ENCODE results near the gene DNAJC30. TPM values are rescaled to one million over a fixed set of nuclear protein-coding genes. Genes with fewer than 3 reads are reported as not detected.
"Not testable (repeated sequence)": the region's sequence is repeated elsewhere in the genome, so short reads cannot be mapped to it uniquely, and the experiment has no call there.

Gene DNAJC30
- total RNA-seq, 4 donors from 2014 or later, result 4.5 to 7.5 (median 5.5) TPM

DNA sequence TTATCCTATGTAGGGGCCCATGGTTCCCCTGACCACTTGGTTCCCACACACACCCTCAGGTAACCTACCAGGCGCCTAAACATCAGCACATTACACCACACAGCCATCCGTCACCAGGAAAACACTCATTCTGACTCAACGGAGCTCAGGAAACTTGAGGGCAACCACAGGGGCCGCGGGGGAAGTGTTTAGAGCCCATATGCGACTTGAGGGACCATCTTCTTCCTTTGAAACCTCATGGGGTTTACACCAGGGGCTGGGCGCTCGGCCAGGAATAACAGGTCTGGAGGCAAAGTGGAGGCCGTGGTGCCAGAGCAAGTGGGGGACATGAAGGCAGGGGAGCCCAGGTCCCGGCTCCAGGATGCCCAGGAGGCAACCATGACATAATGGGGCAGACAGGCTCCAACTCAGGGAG lies 34.7 kb upstream of the DNAJC30 start:
- intact Hi-C loops (cut with DNase I), result loop anchor here (5.0 kb wide), 1 partner anchor 36 kb away; the partner anchor contains the start of genes BUD23 and DNAJC30
- Histone ChIP-seq H3K4me1 (peaks cover 32 to 65% (median 58%) of the 10 kb centered on the region in 4 donors), H3K4me3 (peak overlapping the region; percentile 76 to 90 (median 87)), H3K27ac (replicated peaks in 1 of 4) (peak overlapping the region; percentile 63 to 85 (median 76)), H3K9me3 (no peaks in the 10 kb centered on the region), H3K36me3 (peaks cover 0 to 4% (median 0%) of the 10 kb centered on the region in 4 donors), H3K27me3 (no peaks in the 10 kb centered on the region)
- 37% methylated on average over 10 of the region's 10 CpGs for WGBS
- DNase-seq (ENCODE audit: extremely low spot score), result no peak
- TF ChIP-seq EP300 (IDR thresholded peaks at IDR 0.05), result no peak
- no peak for TF ChIP-seq POLR2AphosphoS5 (IDR thresholded peaks at IDR 0.05)
- TF ChIP-seq, protein P1, sequence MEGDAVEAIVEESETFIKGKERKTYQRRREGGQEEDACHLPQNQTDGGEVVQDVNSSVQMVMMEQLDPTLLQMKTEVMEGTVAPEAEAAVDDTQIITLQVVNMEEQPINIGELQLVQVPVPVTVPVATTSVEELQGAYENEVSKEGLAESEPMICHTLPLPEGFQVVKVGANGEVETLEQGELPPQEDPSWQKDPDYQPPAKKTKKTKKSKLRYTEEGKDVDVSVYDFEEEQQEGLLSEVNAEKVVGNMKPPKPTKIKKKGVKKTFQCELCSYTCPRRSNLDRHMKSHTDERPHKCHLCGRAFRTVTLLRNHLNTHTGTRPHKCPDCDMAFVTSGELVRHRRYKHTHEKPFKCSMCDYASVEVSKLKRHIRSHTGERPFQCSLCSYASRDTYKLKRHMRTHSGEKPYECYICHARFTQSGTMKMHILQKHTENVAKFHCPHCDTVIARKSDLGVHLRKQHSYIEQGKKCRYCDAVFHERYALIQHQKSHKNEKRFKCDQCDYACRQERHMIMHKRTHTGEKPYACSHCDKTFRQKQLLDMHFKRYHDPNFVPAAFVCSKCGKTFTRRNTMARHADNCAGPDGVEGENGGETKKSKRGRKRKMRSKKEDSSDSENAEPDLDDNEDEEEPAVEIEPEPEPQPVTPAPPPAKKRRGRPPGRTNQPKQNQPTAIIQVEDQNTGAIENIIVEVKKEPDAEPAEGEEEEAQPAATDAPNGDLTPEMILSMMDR (IDR thresholded peaks at IDR 0.05), result no peak
- TF ChIP-seq POLR2A (IDR thresholded peaks at IDR 0.05; ENCODE audit: low read depth), result no peak

DNA sequence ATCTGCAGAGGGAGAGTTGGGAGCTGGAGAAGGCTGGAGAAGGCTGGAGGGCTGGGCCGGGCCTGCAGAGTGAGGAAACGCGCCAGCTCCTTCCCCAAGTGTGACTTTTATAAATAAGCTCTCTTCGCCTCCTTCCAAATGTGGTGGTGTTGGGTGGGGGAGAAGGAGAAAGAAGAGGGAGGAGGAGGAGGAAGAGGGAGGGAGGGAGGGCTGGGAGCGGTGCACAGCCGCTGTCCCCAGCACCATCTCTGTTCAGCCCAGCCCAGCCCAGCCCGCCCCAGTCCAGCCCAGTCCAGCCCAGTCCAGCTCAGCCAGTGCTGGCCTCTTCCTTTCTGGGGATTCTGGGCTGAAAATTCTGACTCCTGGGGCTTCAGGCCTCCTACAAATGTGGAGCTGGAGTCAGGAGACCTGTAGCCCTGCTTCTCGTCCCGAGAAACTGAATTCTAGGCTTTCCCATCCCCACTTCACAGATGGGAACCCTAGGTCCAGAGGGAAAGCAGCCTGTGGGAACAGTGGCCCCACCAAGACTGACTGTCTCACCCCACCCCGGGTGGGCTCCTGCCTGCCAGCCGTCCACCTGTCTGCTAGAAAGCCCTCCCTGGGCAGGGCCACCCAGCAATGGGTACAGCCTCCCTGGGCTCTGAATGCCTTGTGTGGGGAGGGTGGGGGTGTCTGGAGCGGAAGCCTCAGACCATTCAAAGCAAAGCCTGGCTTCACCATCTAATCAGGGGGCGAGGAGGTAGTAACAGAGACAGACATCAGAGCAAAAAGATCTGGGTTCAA lies 34.0 kb upstream of the DNAJC30 start:
- peak overlapping the region in 1 of 4 donors; percentile 1 for H3K4me3 ChIP-seq
- 36% methylated on average over 13 of the region's 13 CpGs for WGBS
- peaks cover 0 to 5% (median 0%) of the 10 kb centered on the region in 4 donors for H3K36me3 ChIP-seq
- peak overlapping the region; percentile 63 to 85 (median 76) for H3K27ac ChIP-seq (replicated peaks in 1 of 4)
- DNase-seq (ENCODE audit: extremely low spot score), result no peak
- H3K4me1 ChIP-seq, result peaks cover 32 to 64% (median 58%) of the 10 kb centered on the region in 4 donors
- no peaks in the 10 kb centered on the region for H3K27me3 ChIP-seq
- intact Hi-C loops (cut with DNase I), result loop anchor here (5.0 kb wide), 1 partner anchor 35 kb away; the partner anchor contains the start of genes BUD23 and DNAJC30
- TF ChIP-seq EP300 (IDR thresholded peaks at IDR 0.05) (no peak), POLR2AphosphoS5 (IDR thresholded peaks at IDR 0.05) (no peak), POLR2A (IDR thresholded peaks at IDR 0.05; ENCODE audit: low read depth) (no peak)
- TF ChIP-seq, protein P1 (IDR thresholded peaks at IDR 0.05), result no peak
- no peaks in the 10 kb centered on the region for H3K9me3 ChIP-seq

DNA sequence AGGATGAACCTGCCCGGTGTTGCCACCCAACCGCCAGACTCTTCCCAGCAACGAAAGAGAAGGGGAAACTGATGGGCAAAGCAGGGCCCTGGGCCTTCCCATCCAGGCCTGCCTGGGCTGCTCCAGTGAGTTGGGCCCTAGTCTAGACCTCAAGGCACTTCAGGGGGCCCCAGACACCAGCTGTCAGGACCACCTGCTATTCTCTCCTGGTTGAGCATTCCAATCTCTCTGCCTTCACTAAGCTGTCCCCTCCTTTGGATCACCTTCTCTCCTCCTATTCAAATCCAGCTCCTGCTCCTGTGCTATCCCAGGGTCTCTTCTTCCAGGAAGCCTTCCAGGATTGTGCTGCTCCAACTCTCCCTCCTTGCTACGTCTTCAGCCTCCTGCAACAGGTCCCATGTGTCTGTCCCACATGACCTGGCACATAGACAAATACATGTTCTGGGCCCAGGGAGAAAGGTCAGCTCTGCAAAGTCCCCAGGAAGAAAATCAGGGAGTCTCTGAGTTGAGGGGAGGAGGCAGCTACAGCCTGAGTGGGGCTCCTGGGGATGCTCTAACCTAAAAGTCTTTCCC lies 33.2 kb upstream of the DNAJC30 start:
- 63% methylated on average over 4 of the region's 4 CpGs for WGBS
- peaks cover 32 to 56% (median 53%) of the 10 kb centered on the region in 4 donors for H3K4me1 ChIP-seq
- no peak overlapping the region for H3K4me3 ChIP-seq
- no peaks in the 10 kb centered on the region for H3K27me3 ChIP-seq
- intact Hi-C loops (cut with DNase I), result loop anchor here (5.0 kb wide), 1 partner anchor 34 kb away; the partner anchor contains the start of genes BUD23 and DNAJC30
- peaks cover 0 to 5% (median 0%) of the 10 kb centered on the region in 4 donors for H3K36me3 ChIP-seq
- no peaks in the 10 kb centered on the region for H3K9me3 ChIP-seq
- no peak for DNase-seq (ENCODE audit: extremely low spot score)
- TF ChIP-seq, protein P1 (IDR thresholded peaks at IDR 0.05), result no peak
- TF ChIP-seq POLR2AphosphoS5 (IDR thresholded peaks at IDR 0.05) (no peak), EP300 (IDR thresholded peaks at IDR 0.05) (no peak), POLR2A (IDR thresholded peaks at IDR 0.05; ENCODE audit: low read depth) (no peak)
- H3K27ac ChIP-seq (replicated peaks in 1 of 4), result peak overlapping the region; percentile 63 to 85 (median 76)

DNA sequence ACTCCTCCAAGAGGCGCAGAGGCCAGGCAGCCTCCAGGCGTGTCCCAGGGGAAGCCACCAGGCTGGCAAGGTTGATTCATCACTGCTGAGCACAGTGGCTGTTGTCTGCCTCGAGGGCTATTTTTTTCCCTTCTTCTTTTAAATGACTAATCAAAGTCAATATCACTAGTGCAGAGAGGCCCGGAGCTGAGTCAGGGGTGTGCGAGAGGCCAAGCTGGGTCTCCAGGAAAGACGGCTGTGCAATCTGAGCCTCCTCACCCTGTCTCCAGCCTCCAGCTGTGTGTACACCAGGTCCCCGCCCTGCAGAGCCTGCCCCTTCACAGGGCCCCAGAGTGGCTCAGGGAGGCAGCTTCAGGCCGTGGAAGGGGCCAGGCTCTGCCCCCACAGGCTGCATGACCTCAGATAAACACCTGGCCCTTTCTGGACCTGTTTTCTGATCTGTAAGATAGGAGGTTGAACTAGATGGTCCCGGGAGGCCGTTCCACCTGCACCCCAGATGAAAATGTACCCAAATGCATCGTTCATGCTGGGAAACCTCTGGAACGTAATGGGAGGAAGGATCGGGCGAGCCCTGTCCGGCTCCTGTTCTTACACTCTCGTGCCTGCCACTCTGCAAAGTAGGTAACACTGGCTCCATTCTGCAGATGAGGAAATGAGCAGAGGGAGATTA lies 32.5 kb upstream of the DNAJC30 start:
- no peaks in the 10 kb centered on the region for H3K9me3 ChIP-seq
- intact Hi-C loops (cut with DNase I), result loop anchor here (5.0 kb wide), 1 partner anchor 33 kb away; the partner anchor contains the start of genes BUD23 and DNAJC30
- no peak for DNase-seq (ENCODE audit: extremely low spot score)
- peaks cover 0 to 5% (median 0%) of the 10 kb centered on the region in 4 donors for H3K36me3 ChIP-seq
- TF ChIP-seq POLR2AphosphoS5 (IDR thresholded peaks at IDR 0.05), result no peak
- TF ChIP-seq EP300 (IDR thresholded peaks at IDR 0.05), result no peak
- TF ChIP-seq, protein P1 (IDR thresholded peaks at IDR 0.05), result no peak
- no peak for TF ChIP-seq POLR2A (IDR thresholded peaks at IDR 0.05; ENCODE audit: low read depth)
- H3K4me3 ChIP-seq, result no peak overlapping the region
- peaks cover 29 to 53% (median 48%) of the 10 kb centered on the region in 4 donors for H3K4me1 ChIP-seq
- WGBS, result 29% methylated on average over 12 of the region's 16 CpGs
- peak overlapping the region; percentile 63 to 85 (median 76) for H3K27ac ChIP-seq (replicated peaks in 1 of 4)
- H3K27me3 ChIP-seq, result no peaks in the 10 kb centered on the region

DNA sequence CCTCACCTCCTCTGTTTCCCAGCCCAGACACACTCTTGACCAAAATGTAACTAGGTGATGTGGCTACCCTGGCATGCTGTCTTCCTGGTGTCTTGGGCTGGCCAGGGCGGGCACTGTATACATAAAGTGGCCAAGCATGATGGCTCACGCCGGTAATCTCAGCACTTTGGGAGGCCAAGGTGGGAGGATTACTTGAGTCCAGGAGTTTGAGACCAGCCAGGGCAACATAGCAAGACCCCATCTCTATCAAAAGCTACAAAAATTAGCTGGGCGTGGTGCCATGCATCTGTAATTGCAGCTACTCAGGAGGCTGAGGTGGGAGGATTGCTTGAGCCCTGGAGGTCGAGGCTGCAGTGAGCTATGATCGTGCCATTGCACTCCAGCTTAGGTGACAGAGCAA lies 30.1 kb upstream of the DNAJC30 start:
- intact Hi-C loops (cut with DNase I); H3K27me3 ChIP-seq: not testable (repeated sequence)

More for the DNA sequence above, 30.1 kb upstream of the DNAJC30 start:
- H3K9me3 ChIP-seq; H3K36me3 ChIP-seq; H3K27ac ChIP-seq (replicated peaks in 1 of 4); H3K4me3 ChIP-seq; DNase-seq (ENCODE audit: extremely low spot score): not testable (repeated sequence)
- 91% methylated on average over 6 of the region's 6 CpGs for WGBS
- peaks cover 14 to 32% (median 32%) of the 10 kb centered on the region in 4 donors for H3K4me1 ChIP-seq

All from esophagus muscularis mucosa (tissue), 4 donors.